ENCODE data around the gene SMU1.
A peak's percentile ranks its signal among the peaks of the same experiment; 100 is the strongest.

SMU1 gene

GRCh38 chr9:33076046-33077004, at the start of gene SMU1:
SMU1 (minus strand) TSS chr9:33076674; CDS start chr9:33076608, 66 bp downstream.
- peak; percentile 96 for DNase-seq (ENCODE audit: low spot score)

- no peak for DNase-seq (ENCODE audit: low spot score)
Observed at GRCh38 chr9:33125461-33125860, 49.0 kb upstream of the SMU1 start.

- no peak for DNase-seq (ENCODE audit: low spot score)
Observed at GRCh38 chr9:33124751-33125381, 48.4 kb upstream of the SMU1 start.

GRCh38 chr9:33124046-33124445, 47.6 kb upstream of the SMU1 start:
- DNase-seq (ENCODE audit: low spot score): no peak

GRCh38 chr9:33123407-33124031, 47.0 kb upstream of the SMU1 start:
- DNase-seq (ENCODE audit: low spot score): no peak

GRCh38 chr9:33120620-33121019, 44.1 kb upstream of the SMU1 start:
- DNase-seq (ENCODE audit: low spot score): no peak

GRCh38 chr9:33117796-33118195, 41.3 kb upstream of the SMU1 start:
- DNase-seq (ENCODE audit: low spot score): no peak

GRCh38 chr9:33117306-33117705, 40.8 kb upstream of the SMU1 start:
- no peak for DNase-seq (ENCODE audit: low spot score)

- no peak for DNase-seq (ENCODE audit: low spot score)
Observed at GRCh38 chr9:33116860-33117259, 40.4 kb upstream of the SMU1 start.

- no peak for DNase-seq (ENCODE audit: low spot score)
Observed at GRCh38 chr9:33114746-33115145, 38.3 kb upstream of the SMU1 start.

- DNase-seq (ENCODE audit: low spot score): no peak
Observed at GRCh38 chr9:33113799-33114547, 37.5 kb upstream of the SMU1 start.

- DNase-seq (ENCODE audit: low spot score): no peak
Observed at GRCh38 chr9:33112094-33112493, 35.6 kb upstream of the SMU1 start.

- no peak for DNase-seq (ENCODE audit: low spot score)
Observed at GRCh38 chr9:33111631-33112030, 35.2 kb upstream of the SMU1 start.

GRCh38 chr9:33110686-33111085, 34.2 kb upstream of the SMU1 start:
- DNase-seq (ENCODE audit: low spot score): no peak

GRCh38 chr9:33109850-33110595, 33.5 kb upstream of the SMU1 start:
- no peak for DNase-seq (ENCODE audit: low spot score)

GRCh38 chr9:33109097-33109496, 32.6 kb upstream of the SMU1 start:
- no peak for DNase-seq (ENCODE audit: low spot score)

GRCh38 chr9:33108472-33108871, 32.0 kb upstream of the SMU1 start:
- DNase-seq (ENCODE audit: low spot score): no peak

GRCh38 chr9:33107762-33108161, 31.3 kb upstream of the SMU1 start:
- DNase-seq (ENCODE audit: low spot score): no peak

- no peak for DNase-seq (ENCODE audit: low spot score)
Observed at GRCh38 chr9:33106827-33107621, 30.6 kb upstream of the SMU1 start.

- no peak for DNase-seq (ENCODE audit: low spot score)
Observed at GRCh38 chr9:33106372-33106771, 29.9 kb upstream of the SMU1 start.

GRCh38 chr9:33105959-33106358, 29.5 kb upstream of the SMU1 start:
- DNase-seq (ENCODE audit: low spot score): no peak

Measured in pons (tissue), 1 donor.